K562 (cell line): ENCODE measurements around the gene STX17. TPM values are rescaled to one million over a fixed set of nuclear protein-coding genes. Genes with fewer than 3 reads are reported as not detected.

Source experiments
- ATAC-seq: fragments of 200-7000 bp; cut with Tn5 transposase; 3 replicates; pipeline ENCODE4 v1.9.1; 2020; ENCODE audit warnings: moderate library complexity
- BruUV-seq: library from RNA; stranded (reverse); fragments of 400-500 nt; replicated peaks from 2 replicates; lab custom pipeline; 2021; lab: Mats Ljungman, UMichigan
- CTCF ChIA-PET: fragments of 300-600 bp; formaldehyde crosslinking; extraction: SDS; loops from one replicate; lab custom pipeline; 2021; ENCODE audit warnings: low intra/inter-chr PET ratio; lab: Yijun Ruan, JAX
- POLR2A ChIA-PET: fragments of 300-600, 350-650 bp; sonication (Branson Sonifier 250); formaldehyde crosslinking; extraction: SDS; loops from one replicate; lab custom pipeline; 2021; ENCODE audit warnings: antibody characterized with exemption, inconsistent platforms; lab: Yijun Ruan, JAX
- DNase-seq, 4 experiments: peaks; one replicate each; pipeline versions ENCODE4 v3.0.0 to v3.0.0-alpha.2; 2011 to 2018; ENCODE audit warnings: low spot score in 3 of 4, mixed read lengths in 3 of 4; ENCODE audit errors: extremely low read depth in 1 of 4
- FAIRE-seq: peaks from 2 replicates; lab custom pipeline; 2011; peaks lifted over from hg19 to GRCh38; lab: Jason Lieb, UNC
- H2AFZ ChIP-seq: 2 replicates; pipeline ENCODE4 v1.6.0; 2011; ENCODE audit warnings: low read depth, low read length, control low read depth, inconsistent platforms
- H3K27ac ChIP-seq: fragments of 200-600 bp; 3 replicates; pipeline ENCODE4 v1.8.0; 2011; ENCODE audit warnings: low read depth, mild to moderate bottlenecking, control low read depth, inconsistent platforms, low read length, moderate library complexity, mixed read lengths; ENCODE audit errors: extremely low read depth
- H3K27me3 ChIP-seq, 2 experiments: fragments of 300-600 bp in 1 of 2; 2 replicates in 1 of 2; 3 replicates in 1 of 2; pipeline versions ENCODE4 v1.6.0 to v1.8.0; 2011; ENCODE audit warnings: inconsistent platforms in 2 of 2, low read length in 2 of 2, mild to moderate bottlenecking in 1 of 2, mixed read lengths in 1 of 2, moderate library complexity in 1 of 2; ENCODE audit not compliant: control insufficient read depth in 2 of 2, insufficient read depth in 2 of 2
- H3K36me3 ChIP-seq: fragments of 300-600 bp; 3 replicates; pipeline ENCODE4 v1.8.0; 2011; ENCODE audit warnings: mild to moderate bottlenecking, low read length, inconsistent platforms; ENCODE audit not compliant: control insufficient read depth, insufficient read depth
- H3K4me1 ChIP-seq, 2 experiments: fragments of 200-600 bp in 1 of 2; replicated peaks in 1 of 2; 2 replicates in 1 of 2; 3 replicates in 1 of 2; pipeline versions ENCODE4 v1.5.1 to v1.8.0; 2011; ENCODE audit warnings: inconsistent platforms in 2 of 2, low read length in 2 of 2, mild to moderate bottlenecking in 1 of 2, mixed read lengths in 1 of 2, moderate library complexity in 1 of 2; ENCODE audit not compliant: control insufficient read depth in 2 of 2, insufficient read depth in 2 of 2
- H3K4me2 ChIP-seq: 2 replicates; pipeline ENCODE4 v1.6.1; 2011; ENCODE audit warnings: low read length, control low read depth, inconsistent platforms, mixed read lengths; ENCODE audit not compliant: insufficient read depth
- H3K4me3 ChIP-seq: fragments of 200-600 bp; sonication (generic), shearing (Covaris generic); 2 replicates; pipeline ENCODE4 v1.5.1; 2016; ENCODE audit warnings: control low read depth, inconsistent platforms
- H3K79me2 ChIP-seq: fragments of 200-600 bp; 3 replicates; pipeline ENCODE4 v1.8.0; 2011; ENCODE audit warnings: low read length, inconsistent platforms; ENCODE audit not compliant: control insufficient read depth, insufficient read depth
- H3K9ac ChIP-seq, 2 experiments: 2 replicates each; pipeline versions ENCODE4 v1.6.0 to v1.6.1; 2011; ENCODE audit warnings: low read depth in 2 of 2, low read length in 2 of 2, control low read depth in 1 of 2, inconsistent platforms in 1 of 2, mild to moderate bottlenecking in 1 of 2, mixed read lengths in 1 of 2; ENCODE audit not compliant: insufficient read depth in 1 of 2
- H3K9me1 ChIP-seq: one replicate; pipeline ENCODE4 v1.6.0; 2011; ENCODE audit warnings: inconsistent platforms, mild to moderate bottlenecking, low read length, moderate library complexity; ENCODE audit not compliant: control insufficient read depth, insufficient read depth
- H3K9me3 ChIP-seq: replicated peaks from 2 replicates; pipeline ENCODE4 v1.5.1; 2011; ENCODE audit warnings: low read depth, low read length, inconsistent platforms; ENCODE audit not compliant: control insufficient read depth, insufficient read depth
- H4K20me1 ChIP-seq: replicated peaks from 2 replicates; pipeline ENCODE4 v1.6.1; 2011; ENCODE audit warnings: low read length, inconsistent platforms, mixed read lengths; ENCODE audit not compliant: control insufficient read depth, insufficient read depth
- C11orf30 ChIP-seq: fragments of 450-650 bp; IDR thresholded peaks from 2 replicates; pipeline ENCODE4 v1.6.1; 2016; ENCODE audit warnings: low read depth, mild to moderate bottlenecking
- CBFA2T3 ChIP-seq: fragments of 450-650 bp; IDR thresholded peaks from 2 replicates; pipeline ENCODE4 v1.6.1; 2017
- DEAF1 ChIP-seq: fragments of 450-650 bp; formaldehyde crosslinking; IDR thresholded peaks from 2 replicates; pipeline ENCODE4 v1.4.0; 2020; ENCODE audit warnings: mild to moderate bottlenecking, moderate library complexity
- MAFF ChIP-seq: IDR thresholded peaks from 2 replicates; pipeline ENCODE4 v1.6.1; 2012; ENCODE audit warnings: low read length, improper control_type of control experiment
- MAFG ChIP-seq: fragments of 450-650 bp; conservative IDR thresholded peaks from 2 replicates; pipeline ENCODE4 v1.6.1; 2016; ENCODE audit warnings: missing genetic modification characterization, missing compliant biosample characterization
- MAFK ChIP-seq: IDR thresholded peaks from 2 replicates; pipeline ENCODE4 v1.6.1; 2011; ENCODE audit warnings: low read length, improper control_type of control experiment
- ZNF316 ChIP-seq: fragments of 450-650 bp; IDR thresholded peaks from 2 replicates; pipeline ENCODE4 v1.6.1; 2016
- ZNF507 ChIP-seq: conservative IDR thresholded peaks from 2 replicates; pipeline ENCODE4 v1.6.1; 2017; ENCODE audit warnings: missing genetic modification characterization, missing compliant biosample characterization
- WGBS: fragments of 100-300 bp; shearing (Covaris generic); methylation state at CpG from one replicate; pipeline ENCODE4 v1.1.6; 2016; ENCODE audit warnings: low coverage, mixed read lengths; ENCODE audit not compliant: insufficient coverage; ENCODE audit errors: missing lambda C conversion rate; 5-methylcytosine and 5-hydroxymethylcytosine counted together
- in situ Hi-C: fragments of 300-500 bp; cut with MboI; formaldehyde crosslinking; loops from 4 replicates; pipeline ENCODE4 v1.15.0; 2018; ENCODE audit warnings: inconsistent platforms, mixed read lengths
- intact Hi-C: fragments of 100-400 bp; cut with micrococcal nuclease; formaldehyde crosslinking; loops from 2 replicates; pipeline ENCODE4 v1.14.2; 2022
- polyA plus RNA-seq, 8 experiments: library from polyadenylated mRNA; depleted of rRNA in 4 of 8; stranded (reverse) in 5 of 8; unstranded in 3 of 8; fragments of >200 nt; fragmentation: Nextera tagmentation in 2 of 8; fragmentation: Illumina TruSeq in 1 of 8; extraction: Ambion mirVana in 2 of 8; extraction: Trizol in 1 of 8; gene quantifications; 2 replicates each; pipeline versions ENCODE4 v1.2.1 to v1.2.3, GENCODE V29; 2011 to 2014; ENCODE audit warnings: inconsistent platforms in 1 of 8, missing spikeins in 1 of 8
- total RNA-seq, 7 experiments: library from RNA; depleted of rRNA in 6 of 7; stranded (reverse); fragments of >200 nt in 6 of 7; fragmentation: Illumina TruSeq in 2 of 7; extraction: Trizol in 2 of 7; gene quantifications; 2 replicates each; pipeline versions ENCODE4 v1.2.1 to v1.2.3, GENCODE V29; 2011 to 2021; ENCODE audit warnings: low replicate concordance in 1 of 7

Gene STX17
- total and polyA plus RNA-seq, 9 of the 15 experiments (the other 6 are each of a cell fraction or from before 2014, with no cell fraction given), result 14.4 to 25.1 (median 19.0) TPM

DNA sequence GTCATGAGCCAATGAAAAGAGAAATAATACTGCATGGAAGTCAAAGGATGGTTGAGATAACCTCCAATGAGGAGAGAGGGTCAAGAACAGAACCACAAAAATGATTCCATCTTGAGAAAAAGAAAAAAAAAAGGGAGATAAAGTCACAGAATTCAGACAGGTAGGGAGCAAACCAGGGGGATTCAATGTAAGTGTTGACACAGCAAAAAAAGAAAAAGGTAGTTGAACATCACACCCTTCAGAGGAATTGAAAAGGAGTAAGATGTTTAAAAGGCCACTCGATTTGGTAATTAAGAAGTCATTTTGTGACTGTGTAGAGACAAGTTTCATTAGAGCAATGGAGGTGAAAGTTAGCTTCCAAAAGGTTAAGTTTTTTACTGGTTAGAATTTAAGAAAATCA is 113.1 kb downstream of the STX17 start:
- no TSS peak for BruUV-seq
- H3K9me3 ChIP-seq, result no peaks in the 10 kb centered on the region
- intact Hi-C loops (no loop called here), in situ Hi-C loops (loop anchor here (10.0 to 25.0 kb wide), 2 partner anchors 757 to 835 kb away; no protein-coding TSS in a partner anchor)
- ChIA-PET CTCF (no interaction called here), POLR2A (no interaction called here)
- no peak overlapping the region for H3K4me3 ChIP-seq
- FAIRE-seq, result no peak
- no peak overlapping the region for H3K9ac ChIP-seq
- no peaks in the 10 kb centered on the region for H4K20me1 ChIP-seq
- no peaks in the 10 kb centered on the region for H3K79me2 ChIP-seq
- H3K4me2 ChIP-seq, result no peak overlapping the region
- TF ChIP-seq DEAF1, result no peak
- peak; percentile 67; the same call in 1 of the 2 replicates for TF ChIP-seq C11orf30
- 0 out of 2 replicates have a peak, but pooled peaks have one; percentile 35 for TF ChIP-seq MAFG
- TF ChIP-seq CBFA2T3, result no peak
- peak; percentile 39; the same call in 1 of the 2 replicates for TF ChIP-seq MAFK
- peak; percentile 89 for TF ChIP-seq ZNF316
- no peak for TF ChIP-seq ZNF507
- TF ChIP-seq MAFF, result peak; percentile 59
- no peaks in the 10 kb centered on the region for H3K9me1 ChIP-seq
- H3K27ac ChIP-seq, result no peak overlapping the region
- no peak for DNase-seq
- 67% methylated on average over 1 of the region's 1 CpG for WGBS
- no peak overlapping the region for H2AFZ ChIP-seq
- no peak for ATAC-seq
- H3K36me3 ChIP-seq, result peaks cover 57% of the 10 kb centered on the region
- no peaks in the 10 kb centered on the region for H3K27me3 ChIP-seq
- H3K4me1 ChIP-seq, result no peaks in the 10 kb centered on the region

Other genes starting within 250 kb of the STX17 start
- gene NR4A3, start 84.8 kb upstream of the STX17 start, total RNA-seq (2014; rRNA removed), result 0.04 TPM in 1 of 2 replicates, not detected in the other
- gene NR4A3, start 84.8 kb upstream of the STX17 start, total RNA-seq (2014; rRNA removed; fragmentation: Illumina TruSeq; extraction: Trizol), result 0.04 TPM in 1 of 2 replicates, not detected in the other
- gene NR4A3, start 84.8 kb upstream of the STX17 start, total RNA-seq (2015; rRNA removed; fragmentation: Illumina TruSeq; extraction: Trizol), result 0.04 TPM in 1 of 2 replicates, not detected in the other
- 0.07 TPM in 1 of 2 replicates, not detected in the other for gene NR4A3, start 84.8 kb upstream of the STX17 start, total RNA-seq (2021)
- gene NR4A3, start 84.8 kb upstream of the STX17 start, polyA plus RNA-seq (2011; rRNA removed), result 0.03 TPM in 1 of 2 replicates, not detected in the other
- gene NR4A3, start 84.8 kb upstream of the STX17 start, polyA plus RNA-seq (2014; fragmentation: Illumina TruSeq; extraction: Trizol), result not detected in 2 replicates
- not detected for gene NR4A3, start 84.8 kb upstream of the STX17 start, polyA plus RNA-seq (2014; fragmentation: Nextera tagmentation; extraction: Ambion mirVana)
- gene NR4A3, start 84.8 kb upstream of the STX17 start, polyA plus RNA-seq (2014; rRNA removed), result 0.12 TPM in 1 of 2 replicates, not detected in the other
- 9.2 and 11.4 TPM in 2 replicates for gene ERP44, start 192.3 kb downstream of the STX17 start, total RNA-seq (2014; rRNA removed)
- 18.4 and 19.0 TPM in 2 replicates for gene ERP44, start 192.3 kb downstream of the STX17 start, total RNA-seq (2014; rRNA removed; fragmentation: Illumina TruSeq; extraction: Trizol)
- 21.8 and 22.6 TPM in 2 replicates for gene ERP44, start 192.3 kb downstream of the STX17 start, total RNA-seq (2015; rRNA removed; fragmentation: Illumina TruSeq; extraction: Trizol)
- 14.8 and 16.0 TPM in 2 replicates for gene ERP44, start 192.3 kb downstream of the STX17 start, total RNA-seq (2021)
- gene ERP44, start 192.3 kb downstream of the STX17 start, polyA plus RNA-seq (2011; rRNA removed), result 13.6 and 15.9 TPM in 2 replicates
- gene ERP44, start 192.3 kb downstream of the STX17 start, polyA plus RNA-seq (2014; fragmentation: Illumina TruSeq; extraction: Trizol), result 19.7 and 23.4 TPM in 2 replicates
- gene ERP44, start 192.3 kb downstream of the STX17 start, polyA plus RNA-seq (2014; fragmentation: Nextera tagmentation; extraction: Ambion mirVana), result 10 to 100 TPM; 10.8 to 11.2 TPM
- gene ERP44, start 192.3 kb downstream of the STX17 start, polyA plus RNA-seq (2014; rRNA removed), result 13.0 and 13.1 TPM in 2 replicates
- 9.2 and 10.9 TPM in 2 replicates for gene INVS, start 192.6 kb downstream of the STX17 start, total RNA-seq (2014; rRNA removed)
- gene INVS, start 192.6 kb downstream of the STX17 start, total RNA-seq (2014; rRNA removed; fragmentation: Illumina TruSeq; extraction: Trizol), result 12.5 and 12.7 TPM in 2 replicates
- 11.2 and 12.9 TPM in 2 replicates for gene INVS, start 192.6 kb downstream of the STX17 start, total RNA-seq (2015; rRNA removed; fragmentation: Illumina TruSeq; extraction: Trizol)
- 9.0 and 10.1 TPM in 2 replicates for gene INVS, start 192.6 kb downstream of the STX17 start, total RNA-seq (2021)
- gene INVS, start 192.6 kb downstream of the STX17 start, polyA plus RNA-seq (2011; rRNA removed), result 17.9 and 18.5 TPM in 2 replicates
- gene INVS, start 192.6 kb downstream of the STX17 start, polyA plus RNA-seq (2014; fragmentation: Illumina TruSeq; extraction: Trizol), result 8.2 and 10.0 TPM in 2 replicates
- gene INVS, start 192.6 kb downstream of the STX17 start, polyA plus RNA-seq (2014; fragmentation: Nextera tagmentation; extraction: Ambion mirVana), result under 1 TPM; 0.77 to 0.91 TPM
- gene INVS, start 192.6 kb downstream of the STX17 start, polyA plus RNA-seq (2014; rRNA removed), result 9.6 and 10.2 TPM in 2 replicates